Measurements from ENCODE around the gene IGFALS.

Gene IGFALS

DNA sequence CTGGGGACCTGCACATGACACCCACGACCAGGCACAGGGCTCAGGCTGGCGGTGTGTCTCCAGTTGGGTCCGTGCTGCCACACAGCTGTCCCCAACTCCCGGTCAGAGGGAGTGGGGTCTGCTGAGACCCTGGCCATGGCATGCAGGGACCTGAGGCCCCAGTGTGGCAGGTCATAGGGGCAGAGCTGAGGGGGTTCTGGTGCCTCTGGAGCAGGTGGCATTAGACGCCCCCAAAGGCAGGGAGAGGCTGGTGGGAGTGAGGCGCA is 6.5 kb downstream of the IGFALS start:
- Histone ChIP-seq H3K4me3 (ENCODE audit: low read depth in 1 of 2, low read length in 1 of 2) (no peak overlapping the region), H3K9me3 (no peaks in the 10 kb centered on the region), H3K4me1 (ENCODE audit: control insufficient read depth in 1 of 2, insufficient read depth in 1 of 2, low read depth in 1 of 2, low read length in 1 of 2) (peaks cover 8 to 12% of the 10 kb centered on the region in 2 experiments), H3K36me3 (peaks cover 52% of the 10 kb centered on the region), H3K27me3 (no peaks in the 10 kb centered on the region), H3K27ac (no peak overlapping the region)
- TF ChIP-seq CTCF (IDR thresholded peaks at IDR 0.05), result no peak

DNA sequence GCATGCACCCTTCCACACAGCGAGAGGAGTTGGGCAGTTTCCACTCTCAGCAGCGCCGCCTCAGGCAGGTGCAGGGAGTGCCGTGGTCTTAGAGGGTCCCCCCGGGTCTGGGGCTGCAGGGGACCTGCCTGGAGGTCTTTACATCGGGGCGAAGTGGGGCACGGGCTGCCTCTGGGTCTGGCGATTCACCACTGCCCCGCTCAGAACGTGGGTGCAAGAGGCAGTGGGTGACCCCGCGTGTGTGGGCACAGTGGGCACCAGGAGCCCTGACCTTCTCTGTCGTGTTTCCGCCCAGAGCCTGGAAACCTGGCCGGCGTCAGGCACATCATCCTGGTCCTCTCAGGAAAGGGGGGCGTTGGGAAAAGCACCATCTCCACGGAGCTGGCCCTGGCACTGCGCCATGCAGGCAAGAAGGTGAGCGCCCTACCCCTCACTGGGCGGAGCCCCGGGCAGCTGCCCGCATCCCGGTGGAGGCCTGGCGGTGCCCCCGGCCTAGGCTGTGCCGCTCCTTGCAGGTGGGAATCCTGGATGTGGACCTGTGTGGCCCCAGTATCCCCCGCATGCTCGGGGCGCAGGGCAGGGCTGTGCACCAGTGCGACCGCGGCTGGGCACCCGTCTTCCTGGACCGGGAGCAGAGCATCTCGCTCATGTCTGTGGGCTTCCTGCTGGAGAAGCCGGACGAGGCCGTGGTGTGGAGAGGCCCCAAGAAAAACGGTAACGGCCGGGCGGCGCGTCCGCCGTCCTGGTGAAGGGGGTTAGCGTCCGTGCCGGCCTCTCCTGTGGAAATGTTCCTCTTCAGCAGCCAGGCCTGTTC is 7.1 kb downstream of the IGFALS start:
- Histone ChIP-seq H3K27me3 (no peaks in the 10 kb centered on the region), H3K4me1 (ENCODE audit: control insufficient read depth in 1 of 2, insufficient read depth in 1 of 2, low read depth in 1 of 2, low read length in 1 of 2) (peaks cover 13 to 17% of the 10 kb centered on the region in 2 experiments), H3K9me3 (no peaks in the 10 kb centered on the region), H3K4me3 (ENCODE audit: low read depth in 1 of 2, low read length in 1 of 2) (no peak overlapping the region), H3K36me3 (peaks cover 46% of the 10 kb centered on the region), H3K27ac (no peak overlapping the region)
- no peak for TF ChIP-seq CTCF (IDR thresholded peaks at IDR 0.05)

DNA sequence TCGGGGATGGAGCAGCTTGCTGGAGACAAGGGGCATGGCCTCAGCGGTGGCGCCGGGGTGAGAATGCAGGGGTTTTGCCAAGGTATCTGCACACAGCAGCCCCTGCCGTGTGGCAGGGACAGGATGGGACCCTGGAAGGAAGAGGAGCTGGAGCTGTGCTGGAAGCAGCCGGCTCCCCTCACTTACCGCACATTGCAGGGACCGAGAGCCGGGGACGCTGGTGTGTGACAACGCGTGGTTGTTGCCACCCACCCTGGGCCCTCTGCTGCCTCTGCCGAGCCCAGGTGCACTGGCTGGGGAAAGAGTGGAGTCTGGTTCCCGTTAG is 7.7 kb downstream of the IGFALS start:
- peaks cover 46% of the 10 kb centered on the region for H3K36me3 ChIP-seq
- H3K4me1 ChIP-seq (ENCODE audit: control insufficient read depth in 1 of 2, insufficient read depth in 1 of 2, low read depth in 1 of 2, low read length in 1 of 2), result peaks cover 20 to 23% of the 10 kb centered on the region in 2 experiments
- H3K4me3 ChIP-seq (ENCODE audit: low read depth in 1 of 2, low read length in 1 of 2), result no peak overlapping the region
- no peaks in the 10 kb centered on the region for H3K27me3 ChIP-seq
- no peak for TF ChIP-seq CTCF (IDR thresholded peaks at IDR 0.05)
- no peaks in the 10 kb centered on the region for H3K9me3 ChIP-seq
- no peak overlapping the region for H3K27ac ChIP-seq

GRCh38 chr16:1784977-1785845 is 8.3 kb downstream of the IGFALS start:
- TF ChIP-seq CTCF (IDR thresholded peaks at IDR 0.05), result no peak
- Histone ChIP-seq H3K36me3 (peaks cover 46% of the 10 kb centered on the region), H3K27me3 (no peaks in the 10 kb centered on the region), H3K4me1 (ENCODE audit: control insufficient read depth in 1 of 2, insufficient read depth in 1 of 2, low read depth in 1 of 2, low read length in 1 of 2) (peaks cover 23 to 26% of the 10 kb centered on the region in 2 experiments), H3K4me3 (ENCODE audit: low read depth in 1 of 2, low read length in 1 of 2) (no peak overlapping the region), H3K9me3 (no peaks in the 10 kb centered on the region), H3K27ac (no peak overlapping the region)

DNA sequence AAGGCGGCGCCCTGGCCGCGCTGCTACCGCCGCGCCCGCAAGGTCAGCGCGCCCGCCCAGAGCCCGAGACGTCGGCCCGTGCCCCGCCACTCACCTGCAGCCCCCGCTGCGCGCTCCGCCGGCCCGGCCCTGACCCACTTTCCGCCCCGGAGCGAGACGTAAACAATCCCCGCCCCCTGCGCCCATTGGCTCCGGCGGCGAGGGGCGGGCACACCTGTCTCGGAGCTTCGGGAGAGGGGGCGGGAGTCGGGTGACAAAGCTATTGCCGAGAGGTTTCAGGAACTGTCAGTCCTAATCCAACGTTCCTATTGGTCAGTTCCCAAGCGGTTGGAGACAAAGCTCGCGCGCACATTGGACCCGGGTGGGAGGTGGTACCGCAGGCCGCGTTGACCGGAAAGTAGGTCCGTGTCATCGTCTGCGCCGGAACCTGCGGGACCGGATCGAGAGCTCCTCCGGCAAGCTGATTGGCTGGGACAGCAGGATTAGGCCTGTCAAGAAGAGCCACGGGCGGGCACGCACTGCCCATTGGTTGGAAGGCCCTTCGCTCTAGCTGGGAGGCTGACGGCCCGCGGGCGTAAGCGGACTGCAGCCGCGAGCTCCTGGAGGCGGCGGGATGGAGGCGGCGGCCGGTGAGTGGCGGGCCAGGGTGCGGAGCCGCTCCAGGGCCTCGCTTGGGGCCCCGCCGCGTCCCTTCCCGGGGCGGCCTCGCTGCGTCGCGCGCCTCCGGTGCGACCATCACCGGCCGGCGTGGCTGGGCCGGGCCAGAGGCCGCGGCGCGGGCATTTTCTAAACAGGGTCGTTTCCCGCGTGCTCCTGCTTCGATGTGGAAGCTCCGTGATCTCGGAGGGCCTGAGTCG is 10.9 kb downstream of the IGFALS start, which contains the start of the genes NUBP2 and SPSB3:
Gene NUBP2, plus strand, starts transcription at position 553 of the 857 bp plus-strand sequence. Its CDS starts 61 bp downstream, at position 614.
Gene SPSB3, minus strand, starts transcription at position 164 of the 857 bp plus-strand sequence. CDS start 1,088 bp downstream, outside the sequence.
- peak within 1 kb of the TSS; percentile 75 to 77 for H3K4me3 ChIP-seq (ENCODE audit: low read depth in 1 of 2, low read length in 1 of 2)
- peak; percentile 48 for TF ChIP-seq CTCF (IDR thresholded peaks at IDR 0.05)
- H3K9me3 ChIP-seq, result no peaks in the 10 kb centered on the region
- H3K4me1 ChIP-seq (ENCODE audit: control insufficient read depth in 1 of 2, insufficient read depth in 1 of 2, low read depth in 1 of 2, low read length in 1 of 2), result peaks cover 23 to 26% of the 10 kb centered on the region in 2 experiments
- H3K27me3 ChIP-seq, result no peaks in the 10 kb centered on the region
- H3K27ac ChIP-seq, result peak within 1 kb of the TSS; percentile 94
- peaks cover 47% of the 10 kb centered on the region for H3K36me3 ChIP-seq

All from neutrophil (primary cell).